ENCODE data around the gene FSIP2.
A peak's percentile ranks its signal among the peaks of the same experiment; 100 is the strongest.

Gene FSIP2

DNA sequence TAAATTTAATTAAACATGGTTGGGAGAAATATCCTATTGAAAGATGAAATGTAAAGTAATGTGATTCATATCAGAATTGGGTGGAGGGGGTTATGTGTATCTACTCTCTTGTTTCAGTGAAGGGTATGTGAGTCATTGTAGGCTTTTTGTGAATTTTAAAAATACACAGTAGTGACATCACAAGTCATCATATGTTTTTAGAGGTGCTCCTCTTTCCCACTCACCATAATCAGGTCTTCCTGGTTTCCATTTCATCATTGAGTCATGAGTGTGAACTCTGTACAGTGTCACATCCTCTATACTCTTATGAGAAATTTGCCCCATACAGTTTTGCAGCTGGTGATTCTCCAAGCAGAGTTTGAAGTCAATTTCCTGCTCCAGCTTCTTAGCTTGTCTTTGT lies 18.8 kb downstream of the FSIP2 start:
- ChIA-PET CTCF (interaction anchor here (0.5 kb wide), 1 partner anchor 21 kb away, joined by 3 read pairs; no protein-coding TSS in a partner anchor), POLR2A (no interaction called here)
- Histone ChIP-seq H3K27ac (ENCODE audit: extremely low read depth, low read depth, low read length) (no peak overlapping the region), H3K4me1 (ENCODE audit: control insufficient read depth, insufficient read depth, low read length) (no peaks in the 10 kb centered on the region), H3K4me3 (ENCODE audit: low read depth, low read length) (no peak overlapping the region), H3K9me3 (ENCODE audit: control insufficient read depth, insufficient read depth, low read depth, low read length) (no peaks in the 10 kb centered on the region), H3K36me3 (ENCODE audit: control insufficient read depth in 2 of 2, insufficient read depth in 1 of 2, low read length in 2 of 2) (no peaks in the 10 kb centered on the region)
- TF ChIP-seq ZFP41 (tag by site-specific recombination; IDR thresholded peaks at IDR 0.05; ENCODE audit: borderline replicate concordance), result no peak
- no peak for TF ChIP-seq ZNF416 (tag by site-specific recombination; IDR thresholded peaks at IDR 0.05)
- no peak for TF ChIP-seq ZBTB21 (tag by site-specific recombination; IDR thresholded peaks at IDR 0.05)
- TF ChIP-seq, protein P1, sequence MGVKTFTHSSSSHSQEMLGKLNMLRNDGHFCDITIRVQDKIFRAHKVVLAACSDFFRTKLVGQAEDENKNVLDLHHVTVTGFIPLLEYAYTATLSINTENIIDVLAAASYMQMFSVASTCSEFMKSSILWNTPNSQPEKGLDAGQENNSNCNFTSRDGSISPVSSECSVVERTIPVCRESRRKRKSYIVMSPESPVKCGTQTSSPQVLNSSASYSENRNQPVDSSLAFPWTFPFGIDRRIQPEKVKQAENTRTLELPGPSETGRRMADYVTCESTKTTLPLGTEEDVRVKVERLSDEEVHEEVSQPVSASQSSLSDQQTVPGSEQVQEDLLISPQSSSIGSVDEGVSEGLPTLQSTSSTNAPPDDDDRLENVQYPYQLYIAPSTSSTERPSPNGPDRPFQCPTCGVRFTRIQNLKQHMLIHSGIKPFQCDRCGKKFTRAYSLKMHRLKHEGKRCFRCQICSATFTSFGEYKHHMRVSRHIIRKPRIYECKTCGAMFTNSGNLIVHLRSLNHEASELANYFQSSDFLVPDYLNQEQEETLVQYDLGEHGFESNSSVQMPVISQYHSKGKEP (tag by site-specific recombination; IDR thresholded peaks at IDR 0.05), result no peak

DNA sequence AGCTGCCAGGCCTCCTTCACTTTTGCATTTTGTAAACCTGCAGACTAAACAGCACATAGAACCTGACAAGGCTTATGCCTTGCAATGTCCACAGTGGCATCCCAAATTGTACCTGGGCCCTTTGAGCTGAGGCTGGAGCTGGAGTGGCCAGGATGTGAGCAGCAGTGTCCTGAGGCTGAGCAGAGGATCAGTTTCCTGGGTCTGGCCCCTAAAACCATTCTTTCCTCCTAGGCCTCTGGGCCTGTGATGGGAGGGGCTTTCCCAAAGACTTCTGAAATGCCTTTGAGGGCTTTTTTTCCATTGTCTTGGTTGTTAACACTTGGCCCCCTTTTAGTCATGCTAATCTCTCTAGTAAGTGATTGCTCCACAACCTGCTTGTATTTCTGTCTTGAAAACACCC lies 32.8 kb downstream of the FSIP2 start:
- Histone ChIP-seq H3K4me3 (ENCODE audit: low read depth, low read length) (no peak overlapping the region), H3K9me3 (ENCODE audit: control insufficient read depth, insufficient read depth, low read depth, low read length) (no peaks in the 10 kb centered on the region), H3K4me1 (ENCODE audit: control insufficient read depth, insufficient read depth, low read length) (no peaks in the 10 kb centered on the region), H3K27ac (ENCODE audit: extremely low read depth, low read depth, low read length) (no peak overlapping the region), H3K36me3 (ENCODE audit: control insufficient read depth in 2 of 2, insufficient read depth in 1 of 2, low read length in 2 of 2) (no peaks in the 10 kb centered on the region)
- CTCF ChIA-PET, result no interaction called here
- peak; percentile 88 for TF ChIP-seq TRIM28 (IDR thresholded peaks at IDR 0.05; ENCODE audit: borderline replicate concordance, low read length)
- no peak for TF ChIP-seq ZBTB8A (tag by site-specific recombination; IDR thresholded peaks at IDR 0.05)
- peak; percentile 76 for TF ChIP-seq ZNF585B (tag by site-specific recombination; IDR thresholded peaks at IDR 0.05)
- no peak for TF ChIP-seq ZNF645 (tag by site-specific recombination; IDR thresholded peaks at IDR 0.05)
- TF ChIP-seq ZNF157 (tag by site-specific recombination; IDR thresholded peaks at IDR 0.05), result no peak
- no peak for TF ChIP-seq SP7 (tag by site-specific recombination; IDR thresholded peaks at IDR 0.05)
- peak; percentile 83 for TF ChIP-seq SETDB1 (IDR thresholded peaks at IDR 0.05; ENCODE audit: insufficient read length, low read length)
- POLR2A ChIA-PET, result no interaction called here

DNA sequence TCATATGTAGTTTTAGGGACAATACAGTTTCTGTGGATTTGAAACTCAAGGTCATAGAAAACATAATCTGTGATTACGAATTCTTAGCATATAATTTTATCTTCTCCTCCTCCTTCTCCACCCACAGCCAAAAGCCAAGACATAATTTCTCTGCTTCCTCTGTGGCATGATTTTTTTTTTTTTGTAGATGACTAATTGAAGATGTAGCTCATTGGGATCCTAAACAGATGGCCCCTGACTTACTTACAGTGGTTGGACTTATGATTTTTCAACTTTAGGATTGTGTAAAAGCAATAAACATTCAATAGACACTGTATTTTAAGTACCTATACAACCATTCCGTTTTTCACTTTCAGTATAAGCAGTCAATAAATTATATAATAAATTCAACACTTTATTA lies 42.3 kb downstream of the FSIP2 start:
- H3K36me3 ChIP-seq (ENCODE audit: control insufficient read depth in 2 of 2, insufficient read depth in 1 of 2, low read length in 2 of 2), result no peaks in the 10 kb centered on the region
- no peaks in the 10 kb centered on the region for H3K4me1 ChIP-seq (ENCODE audit: control insufficient read depth, insufficient read depth, low read length)
- H3K27ac ChIP-seq (ENCODE audit: extremely low read depth, low read depth, low read length), result no peak overlapping the region
- no peak overlapping the region for H3K4me3 ChIP-seq (ENCODE audit: low read depth, low read length)
- TF ChIP-seq ZBTB20 (tag by site-specific recombination; IDR thresholded peaks at IDR 0.05), result no peak
- TF ChIP-seq ZNF121 (tag by site-specific recombination; IDR thresholded peaks at IDR 0.05), result no peak
- TF ChIP-seq HOXD13 (CRISPR knock-in tag; IDR thresholded peaks at IDR 0.05; ENCODE audit: borderline replicate concordance), result no peak
- TF ChIP-seq, protein P2, sequence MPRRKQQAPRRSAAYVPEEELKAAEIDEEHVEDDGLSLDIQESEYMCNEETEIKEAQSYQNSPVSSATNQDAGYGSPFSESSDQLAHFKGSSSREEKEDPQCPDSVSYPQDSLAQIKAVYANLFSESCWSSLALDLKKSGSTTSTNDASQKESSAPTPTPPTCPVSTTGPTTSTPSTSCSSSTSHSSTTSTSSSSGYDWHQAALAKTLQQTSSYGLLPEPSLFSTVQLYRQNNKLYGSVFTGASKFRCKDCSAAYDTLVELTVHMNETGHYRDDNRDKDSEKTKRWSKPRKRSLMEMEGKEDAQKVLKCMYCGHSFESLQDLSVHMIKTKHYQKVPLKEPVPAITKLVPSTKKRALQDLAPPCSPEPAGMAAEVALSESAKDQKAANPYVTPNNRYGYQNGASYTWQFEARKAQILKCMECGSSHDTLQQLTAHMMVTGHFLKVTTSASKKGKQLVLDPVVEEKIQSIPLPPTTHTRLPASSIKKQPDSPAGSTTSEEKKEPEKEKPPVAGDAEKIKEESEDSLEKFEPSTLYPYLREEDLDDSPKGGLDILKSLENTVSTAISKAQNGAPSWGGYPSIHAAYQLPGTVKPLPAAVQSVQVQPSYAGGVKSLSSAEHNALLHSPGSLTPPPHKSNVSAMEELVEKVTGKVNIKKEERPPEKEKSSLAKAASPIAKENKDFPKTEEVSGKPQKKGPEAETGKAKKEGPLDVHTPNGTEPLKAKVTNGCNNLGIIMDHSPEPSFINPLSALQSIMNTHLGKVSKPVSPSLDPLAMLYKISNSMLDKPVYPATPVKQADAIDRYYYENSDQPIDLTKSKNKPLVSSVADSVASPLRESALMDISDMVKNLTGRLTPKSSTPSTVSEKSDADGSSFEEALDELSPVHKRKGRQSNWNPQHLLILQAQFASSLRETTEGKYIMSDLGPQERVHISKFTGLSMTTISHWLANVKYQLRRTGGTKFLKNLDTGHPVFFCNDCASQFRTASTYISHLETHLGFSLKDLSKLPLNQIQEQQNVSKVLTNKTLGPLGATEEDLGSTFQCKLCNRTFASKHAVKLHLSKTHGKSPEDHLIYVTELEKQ (tag by site-specific recombination; IDR thresholded peaks at IDR 0.05; ENCODE audit: borderline replicate concordance), result no peak
- TF ChIP-seq ZNF324 (tag by site-specific recombination; IDR thresholded peaks at IDR 0.05), result no peak
- TF ChIP-seq ZNF114 (tag by site-specific recombination; IDR thresholded peaks at IDR 0.05), result no peak
- no peak for TF ChIP-seq ZNF555 (tag by site-specific recombination; conservative IDR thresholded peaks at IDR 0.05)
- no peak for TF ChIP-seq ZNF169 (tag by site-specific recombination; IDR thresholded peaks at IDR 0.05)
- no peak for TF ChIP-seq PBX3 (CRISPR knock-in tag; IDR thresholded peaks at IDR 0.05)
- no peak for TF ChIP-seq ZNF707 (tag by site-specific recombination; IDR thresholded peaks at IDR 0.05)
- TF ChIP-seq ZBTB7A (tag by site-specific recombination; IDR thresholded peaks at IDR 0.05; ENCODE audit: low read depth), result no peak
- TF ChIP-seq ZNF768 (tag by site-specific recombination; IDR thresholded peaks at IDR 0.05), result no peak
- H3K9me3 ChIP-seq (ENCODE audit: control insufficient read depth, insufficient read depth, low read depth, low read length), result no peaks in the 10 kb centered on the region
- ChIA-PET POLR2A (no interaction called here), CTCF (no interaction called here)

Measured in HEK293 (cell line).